HEK293T (cell line): ENCODE measurements around the gene KRT6B.

Experiments
- ARNT ChIP-seq: fragments of 450-650 bp; IDR thresholded peaks from 2 replicates; pipeline ENCODE4 v1.6.1; 2017; ENCODE audit warnings: mild to moderate bottlenecking
- BHLHE40 ChIP-seq: fragments of 450-650 bp; IDR thresholded peaks from 2 replicates; pipeline ENCODE4 v1.6.1; 2016; ENCODE audit warnings: mild to moderate bottlenecking, moderate library complexity, borderline replicate concordance
- ELF4 ChIP-seq: fragments of 450-650 bp; IDR thresholded peaks from 2 replicates; pipeline ENCODE4 v1.6.1; 2017; ENCODE audit warnings: antibody characterized with exemption
- FOXA1 ChIP-seq: fragments of 450-650 bp; IDR thresholded peaks from 2 replicates; pipeline ENCODE4 v1.6.1; 2016; ENCODE audit warnings: mild to moderate bottlenecking
- FOXM1 ChIP-seq: fragments of 450-650 bp; IDR thresholded peaks from 2 replicates; pipeline ENCODE4 v1.6.1; 2017; ENCODE audit warnings: mild to moderate bottlenecking, borderline replicate concordance
- L3MBTL2 ChIP-seq: fragments of 450-650 bp; conservative IDR thresholded peaks from 2 replicates; pipeline ENCODE4 v1.6.1; 2016; ENCODE audit warnings: mild to moderate bottlenecking
- LEF1 ChIP-seq: fragments of 450-650 bp; IDR thresholded peaks from 2 replicates; pipeline ENCODE4 v1.6.1; 2017; ENCODE audit warnings: mild to moderate bottlenecking, borderline replicate concordance
- SP1 ChIP-seq: fragments of 450-650 bp; IDR thresholded peaks from 2 replicates; pipeline ENCODE4 v1.6.1; 2017
- SUZ12 ChIP-seq: fragments of 450-650 bp; IDR thresholded peaks from 2 replicates; pipeline ENCODE4 v1.6.1; 2016; ENCODE audit warnings: mild to moderate bottlenecking
- TARDBP ChIP-seq: fragments of 450-650 bp; IDR thresholded peaks from 2 replicates; pipeline ENCODE4 v1.6.1; 2016
- ZNF384 ChIP-seq: fragments of 450-650 bp; IDR thresholded peaks from 2 replicates; pipeline ENCODE4 v1.6.1; 2016

GRCh38 chr12:52439845-52440244 is 12.1 kb downstream of the KRT6B start:
- TF ChIP-seq SUZ12 (no peak), ZNF384 (no peak), TARDBP (no peak), BHLHE40 (no peak), LEF1 (no peak), FOXA1 (no peak), ARNT (no peak), FOXM1 (no peak), ELF4 (no peak), L3MBTL2 (no peak), SP1 (no peak)
